OCI-M1 (cell line): ENCODE measurements around the gene CISH.
A peak's percentile ranks its signal among the peaks of the same experiment; 100 is the strongest.

Source experiments
- DNase-seq: peaks from one replicate; lab custom pipeline; 2025; lab: John Stamatoyannopoulos, UW

The CISH gene

DNA sequence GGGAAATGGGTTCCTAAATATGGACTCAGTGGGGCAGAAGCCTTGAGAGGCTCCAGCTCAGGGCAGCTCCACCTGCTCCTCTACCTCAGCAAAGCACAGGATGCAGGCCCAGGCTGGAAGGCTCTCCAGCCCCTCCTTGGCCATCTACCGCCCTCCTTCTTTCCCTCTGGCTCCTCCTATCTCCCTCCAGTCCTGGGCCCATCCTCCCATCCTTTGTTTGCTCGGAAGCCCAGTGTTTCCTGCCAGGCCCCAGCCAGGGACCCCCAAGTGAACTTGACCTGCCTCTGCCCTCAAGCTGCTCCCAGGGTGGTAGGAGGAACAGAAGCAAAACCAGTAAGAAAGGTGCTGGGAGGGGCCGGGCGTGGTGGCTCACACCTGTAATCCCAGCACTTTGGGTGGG is 25.4 kb upstream of the CISH start:
- DNase-seq = no peak

DNA sequence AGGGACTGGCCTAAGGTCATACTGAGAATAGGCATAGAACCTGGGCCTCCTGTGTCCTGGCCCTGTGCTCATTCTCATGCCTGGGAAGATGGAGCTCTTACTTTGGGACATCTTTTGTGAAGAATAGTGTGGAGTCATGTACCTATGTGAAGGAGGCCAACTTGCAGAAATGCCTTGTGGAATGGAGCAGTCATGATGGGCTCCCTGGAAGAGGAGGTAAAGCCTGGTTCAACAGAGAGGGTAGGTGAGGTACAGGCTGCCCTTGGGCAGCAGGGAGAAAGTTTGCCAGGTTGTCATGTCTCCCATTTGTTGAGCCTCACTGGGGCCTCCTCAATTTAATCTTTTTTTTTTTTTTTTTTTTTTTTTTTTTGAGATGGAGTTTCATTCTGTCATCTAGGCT is 23.5 kb upstream of the CISH start:
- DNase-seq = no peak

DNA sequence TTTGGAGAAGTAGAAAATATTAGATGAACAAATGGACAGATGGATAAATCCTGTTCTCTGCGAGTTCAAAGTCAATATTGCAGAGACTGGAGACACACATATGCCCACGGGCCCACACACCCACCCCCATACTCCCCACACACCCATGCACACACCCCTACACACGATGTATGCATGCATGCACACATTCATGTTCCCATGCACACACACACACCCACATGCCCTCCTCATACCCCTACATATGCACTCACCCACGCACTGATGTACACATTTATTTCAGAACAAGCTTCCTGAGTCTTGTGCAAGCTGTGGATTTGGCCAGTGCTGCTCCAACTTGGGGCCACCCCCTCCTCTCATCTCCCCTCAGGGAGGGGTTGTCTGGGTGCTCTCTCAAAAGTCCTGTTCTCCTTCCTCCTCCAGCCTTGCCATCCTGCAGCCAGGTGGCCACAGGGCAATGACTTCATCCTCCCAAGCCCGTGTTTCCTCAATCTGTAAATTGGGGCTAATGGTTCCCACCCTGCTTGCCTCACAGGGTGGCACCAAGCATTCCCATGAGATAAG is 21.7 kb upstream of the CISH start:
- DNase-seq = no peak

DNA sequence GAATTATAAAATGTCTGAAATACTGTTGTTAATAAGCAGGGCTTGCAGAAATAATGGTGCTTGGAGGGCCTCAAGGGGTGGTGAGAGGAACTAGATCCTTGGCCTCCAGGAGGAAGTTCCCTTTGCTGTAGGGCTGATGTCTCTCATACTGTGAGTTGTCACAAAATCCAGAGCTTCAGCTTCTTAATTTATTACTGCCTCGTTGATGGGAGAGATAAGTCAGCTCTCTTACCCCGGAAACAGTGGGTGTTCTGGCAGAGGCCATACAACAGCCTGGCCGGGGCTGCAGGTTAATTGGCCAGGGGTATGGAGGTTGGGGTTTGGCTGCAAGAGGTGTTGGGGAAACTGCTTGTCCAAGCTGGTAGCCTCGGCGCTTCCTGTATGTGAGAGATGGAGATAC is 20.9 kb upstream of the CISH start:
- DNase-seq = peak; percentile 47

DNA sequence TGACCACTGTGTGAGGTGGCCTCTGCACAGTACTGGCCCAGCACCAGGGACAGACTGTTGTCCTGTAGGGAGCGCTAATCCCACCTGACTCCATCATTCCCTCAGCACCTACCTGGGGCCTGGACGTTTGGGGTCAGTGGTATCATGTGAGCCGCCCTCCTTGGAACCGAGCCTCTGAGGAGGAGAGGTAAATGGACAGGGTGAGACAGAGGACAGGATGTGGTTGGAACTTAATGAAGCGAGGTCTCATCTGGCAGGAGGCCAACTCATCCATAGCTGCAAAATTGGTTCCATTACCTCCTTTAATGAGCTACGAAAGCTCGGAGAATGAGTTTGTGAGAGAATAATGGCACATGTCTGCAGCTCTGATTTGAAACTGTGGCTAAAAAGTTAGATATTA is 19.3 kb upstream of the CISH start:
- no peak for DNase-seq

DNA sequence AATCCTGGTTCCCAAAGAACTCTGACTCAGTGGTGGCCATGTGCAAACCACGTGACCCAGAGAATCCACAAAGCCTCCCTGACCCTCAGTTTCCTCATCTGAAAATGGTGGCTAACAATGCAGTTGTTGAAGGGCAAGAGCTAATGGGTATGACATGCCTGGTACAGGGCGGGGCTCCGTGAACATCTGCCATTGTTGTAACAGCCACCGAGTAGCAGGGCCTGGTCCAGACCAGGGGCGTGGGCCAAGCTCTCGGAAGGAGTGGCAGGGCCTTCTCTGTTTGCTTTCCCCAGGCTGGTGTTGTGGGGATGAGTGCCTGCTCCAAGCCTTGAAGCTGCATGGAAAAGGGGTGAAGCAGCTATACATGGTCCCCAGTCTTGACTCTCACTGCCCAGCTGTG is 18.8 kb upstream of the CISH start:
- DNase-seq = no peak

DNA sequence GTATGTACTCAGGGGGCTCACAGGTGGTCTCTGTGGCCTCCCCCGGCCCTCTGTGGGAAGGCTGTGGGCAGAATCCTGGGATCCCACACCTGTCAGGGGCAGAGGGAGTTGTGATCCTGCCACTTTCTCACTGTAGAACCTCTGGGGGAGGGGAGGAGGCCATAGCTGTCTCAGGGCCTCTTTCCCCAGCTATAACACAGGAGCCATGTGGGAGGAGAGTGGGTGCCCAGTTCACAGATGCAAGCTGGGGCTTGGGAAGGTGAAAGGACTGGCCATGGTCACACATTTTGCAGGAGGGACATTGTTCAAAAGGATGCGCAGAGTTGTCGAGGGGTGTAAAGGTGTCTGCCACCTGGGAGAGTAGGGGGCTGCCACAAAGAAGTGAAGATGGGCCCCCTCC is 17.0 kb upstream of the CISH start:
- DNase-seq = no peak

DNA sequence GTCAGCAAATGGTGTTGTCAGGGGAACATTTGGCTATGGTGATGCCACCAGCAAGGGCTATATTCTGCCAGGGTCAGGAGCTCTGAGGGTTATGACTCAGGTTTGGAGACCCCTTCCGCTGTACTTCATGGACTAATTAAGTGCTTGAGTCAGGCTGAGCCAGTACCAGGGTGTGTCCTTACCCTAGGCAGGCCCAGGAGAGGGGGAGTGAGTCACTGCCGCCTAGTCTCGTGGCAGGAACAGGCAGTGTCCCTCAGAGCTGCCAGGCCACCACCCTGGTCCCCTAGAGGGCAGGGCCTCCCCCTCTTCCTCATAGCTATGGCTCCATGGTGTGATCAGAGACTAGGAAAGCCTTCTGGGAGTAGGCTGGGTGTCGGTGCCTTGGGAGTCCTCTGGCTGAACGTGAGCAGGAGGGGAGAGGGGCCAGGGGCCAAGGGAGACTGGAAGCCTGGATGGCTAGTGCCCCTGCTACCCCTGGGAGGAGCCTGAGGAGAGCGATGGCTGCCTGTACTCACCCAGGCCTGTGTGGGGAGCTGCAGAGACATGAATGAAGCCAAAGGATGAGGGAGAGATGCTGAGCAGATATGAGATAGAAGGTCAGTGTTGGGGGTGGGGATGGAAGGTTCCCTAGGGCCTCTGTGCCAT is 16.0 kb upstream of the CISH start:
- peak; percentile 0 for DNase-seq

DNA sequence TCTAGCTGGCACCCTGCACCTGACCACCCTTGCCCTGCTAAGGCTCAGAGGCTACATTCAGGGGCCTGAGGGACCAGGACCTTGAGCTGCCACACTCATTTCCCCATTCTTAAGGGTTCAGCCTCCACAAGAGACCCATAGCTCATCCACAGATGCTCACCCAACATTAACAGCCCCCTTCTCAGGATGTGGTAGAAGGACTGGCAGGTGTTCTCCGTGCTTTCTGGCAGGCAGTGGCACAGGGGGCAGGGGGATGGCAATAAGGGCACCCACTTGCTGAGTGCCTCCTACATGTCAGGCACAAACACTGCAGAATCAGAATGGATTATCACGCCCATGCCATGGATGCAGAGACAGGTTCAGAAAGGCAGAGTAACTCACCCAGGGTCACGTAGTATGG is 14.8 kb upstream of the CISH start:
- no peak for DNase-seq

DNA sequence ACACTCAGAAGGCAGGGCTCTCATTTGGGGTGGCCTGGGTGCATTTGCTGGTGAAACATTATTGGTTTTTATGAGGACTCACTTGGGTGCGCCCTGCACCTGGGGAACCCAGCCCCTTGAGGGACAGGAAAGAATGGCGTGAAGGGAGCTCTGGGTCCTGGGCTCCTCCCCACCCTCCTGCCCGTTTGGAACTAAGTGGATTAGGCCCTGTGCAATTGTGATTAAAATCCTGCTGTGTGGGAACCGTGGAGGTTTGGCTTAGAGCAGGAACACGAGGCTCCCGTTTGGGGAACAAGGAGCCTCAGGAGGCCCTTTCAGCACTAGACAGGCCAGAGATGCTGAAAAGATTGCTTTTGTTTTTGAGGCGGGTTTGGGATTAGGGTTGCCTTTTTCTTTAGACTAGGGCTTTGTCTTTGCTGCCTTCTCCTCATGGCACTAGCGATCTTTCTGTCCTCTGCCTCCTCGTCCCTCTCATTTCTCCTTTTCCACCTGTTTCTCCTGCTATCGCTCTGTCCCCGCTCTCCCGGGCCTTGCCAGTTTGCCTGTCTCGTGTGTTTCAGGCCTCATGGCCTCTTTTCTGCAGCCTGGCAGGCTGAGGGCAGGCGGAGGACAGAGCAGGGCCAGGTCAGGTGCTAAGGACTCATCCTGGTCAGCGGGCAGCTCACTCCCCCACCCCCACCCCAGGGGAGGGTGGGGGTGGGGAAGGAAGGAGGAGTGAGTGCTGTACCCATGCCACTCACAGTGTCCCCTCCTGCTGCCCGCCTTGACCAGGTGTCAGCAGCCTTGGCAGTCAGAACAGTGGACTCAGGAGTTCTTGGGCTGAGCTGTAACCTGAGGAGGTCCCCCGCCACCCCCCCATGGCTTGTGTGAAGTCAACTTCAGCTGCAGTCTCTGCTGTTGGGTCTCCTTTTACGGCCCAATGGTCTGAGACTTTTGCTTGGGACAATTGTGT is 13.9 kb upstream of the CISH start:
- no peak for DNase-seq

DNA sequence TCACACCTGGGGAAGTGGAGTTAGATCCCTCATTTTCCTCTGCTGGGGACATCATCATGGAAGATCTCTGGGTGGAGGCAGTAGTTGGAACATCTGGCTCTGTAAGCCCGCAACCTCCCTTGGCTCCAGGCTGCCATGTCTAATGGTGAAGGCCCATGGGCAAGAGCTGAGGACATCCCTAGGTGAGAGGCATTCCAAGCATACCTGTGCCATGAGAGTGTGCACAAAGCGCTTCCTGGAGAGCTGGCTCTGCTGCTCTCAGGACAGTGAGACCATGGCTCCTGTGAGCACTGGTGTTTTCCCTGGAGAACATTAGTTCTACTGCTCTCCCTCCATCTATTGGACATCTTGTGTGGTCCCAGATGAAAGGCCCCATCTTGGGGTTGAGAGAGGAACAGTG is 13.1 kb upstream of the CISH start:
- DNase-seq = no peak

DNA sequence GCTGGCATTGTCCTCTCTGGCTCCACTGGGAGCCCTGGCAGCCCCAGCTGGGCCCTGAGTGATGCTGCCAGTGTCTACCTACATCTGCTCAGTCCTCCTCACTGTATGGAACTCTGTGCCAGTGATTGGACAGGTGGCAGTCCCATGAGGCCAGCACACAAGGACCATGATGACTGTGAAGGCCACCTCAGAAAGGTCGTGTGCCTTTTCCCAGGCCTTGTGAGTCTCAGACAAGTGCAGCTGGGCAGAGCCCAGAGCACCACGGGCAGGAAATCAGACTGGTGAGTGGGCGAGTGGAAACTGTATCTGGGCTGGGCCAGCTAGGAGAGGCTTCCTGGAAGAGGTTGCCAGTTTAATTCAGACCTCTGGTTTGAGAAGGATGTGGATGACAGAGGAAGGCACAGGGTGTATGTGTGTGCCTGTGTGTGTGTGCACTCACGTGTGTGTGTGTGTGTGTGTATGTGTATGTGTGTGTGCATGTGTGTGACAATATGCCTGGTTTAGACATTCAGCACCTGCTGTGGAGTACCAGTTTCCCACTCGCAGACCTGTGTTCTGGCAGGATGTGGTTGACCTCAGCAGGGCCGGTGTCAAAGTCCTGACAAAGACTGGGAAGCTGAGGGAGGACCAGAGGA is 12.4 kb upstream of the CISH start:
- DNase-seq = no peak

DNA sequence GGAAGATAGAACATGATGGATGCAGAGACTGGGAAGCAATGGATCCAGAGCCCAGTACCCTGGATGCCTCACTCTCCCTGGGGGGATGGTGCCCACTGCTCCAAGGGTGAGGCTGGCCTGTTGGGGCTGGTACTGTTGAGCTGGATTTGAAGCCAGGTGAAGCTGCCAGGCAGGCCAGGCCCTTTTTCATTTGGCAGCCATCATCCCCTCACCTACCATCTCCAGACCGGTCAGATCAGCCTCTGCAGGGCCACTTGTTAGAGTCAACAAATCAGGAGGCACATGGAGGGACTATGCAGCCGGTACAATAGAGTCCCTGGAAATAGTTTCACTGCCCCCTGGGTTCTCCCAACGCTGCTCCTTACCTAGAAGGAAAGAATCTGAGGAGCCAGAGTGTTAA is 11.3 kb upstream of the CISH start:
- no peak for DNase-seq

DNA sequence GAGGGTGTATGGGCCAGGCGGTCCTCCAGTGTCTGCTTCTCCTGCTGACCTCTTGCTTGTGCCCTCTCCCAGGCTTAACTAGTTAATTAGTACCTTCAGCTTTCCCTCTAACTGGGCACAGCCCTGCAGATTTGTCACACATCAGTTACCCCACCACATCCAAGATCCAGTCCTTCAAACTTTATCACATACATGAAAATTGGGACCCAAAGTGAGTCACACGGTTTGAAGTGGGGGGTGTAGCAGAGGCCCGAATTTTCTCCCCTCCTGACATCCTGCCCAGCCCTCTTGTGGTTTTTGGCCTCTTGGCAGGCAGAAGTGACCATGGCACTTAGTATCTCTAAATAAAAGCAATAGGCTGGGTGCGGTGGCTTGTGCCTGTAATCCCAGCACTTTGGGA is 9.2 kb upstream of the CISH start:
- no peak for DNase-seq

DNA sequence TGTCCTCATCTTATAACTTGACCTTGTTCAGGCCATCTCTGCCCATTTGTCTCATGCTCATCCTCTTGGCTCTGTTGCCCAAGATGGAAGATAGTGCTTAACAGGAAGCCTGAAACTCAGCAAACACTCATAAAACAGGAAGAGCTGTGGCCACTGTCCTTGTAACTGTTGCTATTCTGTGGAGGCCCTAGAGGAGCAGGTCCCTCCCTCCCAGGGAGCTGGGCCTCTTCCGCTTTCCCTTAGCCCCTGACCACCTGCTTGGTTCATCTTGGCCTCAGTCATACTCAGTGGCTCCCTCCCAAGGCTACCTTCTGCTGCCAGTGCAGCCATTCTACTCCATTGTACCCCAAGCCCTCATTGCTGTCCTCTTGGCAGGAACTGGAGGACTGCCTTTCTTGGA is 8.8 kb upstream of the CISH start:
- DNase-seq = peak; percentile 49

DNA sequence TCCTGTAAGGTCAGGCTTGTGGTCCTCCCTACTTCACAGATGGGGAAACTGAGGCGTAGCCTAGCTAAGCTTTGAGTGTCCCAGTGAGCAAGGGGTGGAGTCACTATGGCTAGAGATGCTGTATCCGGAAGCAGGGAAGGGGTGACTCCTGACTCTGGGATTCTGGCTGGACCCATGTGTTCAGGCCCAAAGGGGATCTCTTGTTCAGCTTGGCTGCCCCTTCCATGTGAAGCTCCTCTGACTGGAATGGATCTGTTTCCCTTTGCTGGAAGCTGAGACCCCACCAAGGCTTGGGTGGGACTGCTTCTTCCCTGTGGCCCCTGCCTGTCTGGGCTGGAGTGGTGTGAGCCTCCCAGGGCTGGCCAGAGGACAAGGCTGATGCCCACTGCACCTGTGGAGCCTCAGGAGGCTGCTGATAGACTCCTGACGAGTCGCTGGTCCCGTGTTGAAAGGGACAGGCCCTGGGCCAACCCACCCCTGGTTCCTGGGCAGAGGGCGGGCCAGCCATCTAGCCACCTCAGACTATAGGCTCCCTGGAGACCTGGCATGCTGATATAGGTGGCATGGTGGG is 6.4 kb upstream of the CISH start:
- no peak for DNase-seq

DNA sequence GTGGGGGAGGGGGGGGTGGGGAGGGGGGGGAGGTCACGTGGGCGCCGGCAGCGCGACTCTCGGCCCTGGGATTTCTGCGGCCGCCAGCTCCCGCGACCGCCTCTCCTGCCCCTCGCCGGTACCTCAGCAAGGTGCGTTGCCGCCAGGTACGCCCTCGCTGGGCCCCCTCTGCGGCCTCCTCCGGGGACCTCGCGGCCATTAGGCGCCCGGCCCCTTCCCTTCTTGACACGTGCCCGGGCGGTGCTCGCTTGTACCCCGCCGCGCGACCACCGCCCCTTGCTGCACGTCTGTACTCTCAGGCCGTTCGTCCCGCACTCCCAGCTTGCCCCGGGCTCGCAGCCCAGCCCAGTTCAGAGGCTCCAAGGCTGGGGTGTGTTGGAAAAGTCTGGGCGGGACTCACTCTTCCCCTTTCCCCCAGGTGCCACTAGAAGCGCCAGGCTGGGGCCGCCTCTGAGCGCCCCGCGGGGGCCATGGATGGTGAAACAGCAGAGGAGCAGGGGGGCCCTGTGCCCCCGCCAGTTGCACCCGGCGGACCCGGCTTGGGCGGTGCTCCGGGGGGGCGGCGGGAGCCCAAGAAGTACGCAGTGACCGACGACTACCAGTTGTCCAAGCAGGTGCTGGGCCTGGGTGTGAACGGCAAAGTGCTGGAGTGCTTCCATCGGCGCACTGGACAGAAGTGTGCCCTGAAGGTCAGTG is 5.7 kb upstream of the CISH start, which contains the start of gene MAPKAPK3:
MAPKAPK3 (plus strand) TSS at position 56 of the 696 bp plus-strand sequence; CDS start at position 471, 415 bp downstream.
- DNase-seq = peak; percentile 57

DNA sequence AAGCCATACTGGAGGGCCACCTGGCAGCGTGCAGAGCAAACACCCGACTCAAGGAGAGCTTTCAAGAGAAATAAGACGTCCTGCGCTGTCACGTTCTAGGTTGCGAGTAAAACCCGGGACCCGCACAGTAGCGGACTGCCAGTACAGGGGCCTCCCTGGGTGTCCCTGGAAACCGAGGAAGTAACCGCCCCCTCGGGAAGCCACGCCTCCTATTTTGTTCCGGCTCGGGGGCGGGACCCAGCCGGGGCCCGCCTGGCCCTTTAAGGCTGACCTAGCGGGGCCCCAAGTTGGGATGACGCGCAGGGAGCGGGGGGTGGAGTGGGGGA is 5.2 kb upstream of the CISH start:
- DNase-seq = peak; percentile 94

DNA sequence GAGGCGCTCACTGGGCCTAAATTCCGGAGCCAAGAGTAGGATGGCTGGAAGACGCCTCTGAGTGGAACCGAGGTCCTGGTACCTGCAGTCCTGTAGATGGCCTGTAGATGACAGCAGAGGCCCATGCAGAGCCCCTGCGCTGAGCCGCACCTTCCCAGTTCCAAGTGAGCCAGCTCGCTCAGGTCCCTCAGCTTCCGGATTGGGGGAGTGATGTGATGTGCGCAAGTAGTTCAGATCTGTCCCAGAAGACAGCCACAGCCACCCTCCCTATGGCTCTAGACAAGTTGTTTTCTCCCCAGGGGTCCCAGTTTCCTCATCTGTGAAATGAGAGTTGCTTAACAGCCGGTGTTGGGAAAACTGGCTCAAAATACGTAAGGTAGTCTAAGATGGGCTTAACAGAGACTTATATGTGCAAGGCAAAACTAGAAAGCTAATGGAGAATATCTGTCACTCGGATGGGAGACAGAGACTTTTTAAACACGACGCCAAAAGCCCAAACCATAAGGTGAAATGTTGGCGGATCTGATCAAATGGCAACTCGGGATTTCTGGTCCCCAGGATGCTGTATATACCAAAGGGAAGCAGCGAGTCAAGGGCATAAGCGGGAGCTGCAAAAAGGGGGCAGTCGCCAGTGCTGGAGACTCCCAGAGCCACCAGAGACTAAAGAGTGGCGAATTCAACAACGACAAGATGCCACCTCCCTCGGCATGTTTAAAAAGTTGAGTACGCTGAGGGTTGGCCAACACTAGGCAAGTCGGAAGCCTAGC is 4.6 kb upstream of the CISH start:
- DNase-seq = peak; percentile 84

DNA sequence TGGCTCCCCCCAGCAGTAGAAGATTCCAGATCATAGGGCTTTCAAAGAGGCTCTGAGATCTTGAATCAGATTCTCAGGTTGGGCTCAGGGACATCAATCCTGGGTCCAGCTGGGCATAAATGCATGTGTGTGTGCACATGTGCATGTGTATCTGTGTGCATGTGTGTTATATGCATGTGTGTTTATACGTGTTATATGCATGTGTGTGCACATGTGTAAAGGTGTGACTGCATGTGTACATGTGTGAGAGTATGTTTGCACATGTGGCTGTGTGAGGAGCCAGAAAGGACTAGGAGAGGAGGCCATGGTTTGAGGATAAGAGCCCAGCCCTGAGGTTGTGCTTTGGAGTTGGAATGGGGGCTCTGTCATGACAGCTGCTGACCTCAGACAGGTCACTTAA is 3.6 kb upstream of the CISH start:
- no peak for DNase-seq
